Testis (tissue), 2 donors: ENCODE data around the gene PLIN4.

Source experiments
- CTCF ChIP-seq, 3 experiments: fragments of 450-650 bp in 2 of 3; fragments of 200-600 bp in 1 of 3; sonication (generic) in 1 of 3; IDR thresholded peaks; one replicate each; pipeline ENCODE4 v1.5.1; 2016 to 2019; ENCODE audit warnings: antibody characterized with exemption in 3 of 3, mild to moderate bottlenecking in 2 of 3, moderate library complexity in 1 of 3
- POLR2A ChIP-seq: fragments of 450-650 bp; IDR thresholded peaks from one replicate; pipeline ENCODE4 v1.6.1; 2017; ENCODE audit warnings: antibody characterized with exemption, mild to moderate bottlenecking, moderate library complexity

DNA sequence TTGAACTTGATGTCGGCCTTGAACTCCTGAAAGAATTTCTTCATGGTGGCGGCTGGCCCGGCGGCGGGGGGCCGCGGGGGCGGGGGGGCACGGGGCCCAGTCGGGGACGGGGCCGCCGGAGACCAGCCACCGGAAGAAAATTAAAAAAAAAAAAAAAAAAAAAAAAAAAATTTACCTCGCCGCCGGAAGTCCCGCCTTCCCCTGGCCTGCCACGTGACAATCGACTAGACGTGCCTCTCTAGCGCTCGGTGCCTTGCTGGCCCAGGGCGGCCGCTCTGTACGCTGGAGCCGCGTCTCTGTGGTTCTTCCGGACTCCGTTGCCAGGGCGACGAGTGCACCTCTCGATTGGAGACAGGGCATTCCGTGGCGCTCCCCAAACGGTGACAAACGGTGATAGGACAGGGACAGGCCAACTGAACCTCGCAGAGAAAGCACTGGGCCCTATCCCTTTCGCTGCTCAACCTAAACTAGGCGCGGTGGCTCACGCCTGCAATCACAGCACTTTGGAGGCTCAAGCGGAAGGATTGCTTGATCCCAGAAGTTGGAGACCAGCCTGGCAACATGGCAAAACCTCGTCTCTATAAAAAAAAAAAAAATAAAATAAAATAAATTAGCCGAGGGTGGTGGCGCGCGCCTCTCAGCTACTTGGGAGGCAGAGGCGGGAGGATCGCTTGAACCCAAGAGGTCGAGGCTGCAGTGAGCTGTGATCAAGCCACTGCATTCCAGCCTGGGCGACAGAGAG lies 60.5 kb downstream of the PLIN4 start, which contains the start of gene UBXN6:
- TF ChIP-seq CTCF (IDR thresholded peaks at IDR 0.05), result peak in 1 of 3 experiments; percentile 24
- no peak for TF ChIP-seq POLR2A
